Peyer's patch (tissue), 4 donors: ENCODE measurements around the gene PLEKHA6. TPM values are rescaled to one million over a fixed set of nuclear protein-coding genes. Genes with fewer than 3 reads are reported as not detected.

Source experiments
- DNase-seq, 3 donors: peaks; one replicate each; pipeline ENCODE4 v3.0.0-alpha.2; 2017 to 2019
- H3K27ac ChIP-seq, 4 donors: fragments of 200-600 bp; sonication (generic); one replicate each; pipeline ENCODE4 v1.5.1; 2016 to 2019
- H3K27me3 ChIP-seq, 2 donors: fragments of 200-600 bp; sonication (generic); one replicate each; pipeline ENCODE4 v1.5.1; 2019
- H3K36me3 ChIP-seq, 3 donors: fragments of 200-600 bp; sonication (generic); one replicate each; pipeline ENCODE4 v1.5.1; 2016 to 2019
- H3K4me1 ChIP-seq, 4 donors: fragments of 200-600 bp; sonication (generic); one replicate each; pipeline ENCODE4 v1.5.1; 2016 to 2019
- H3K4me3 ChIP-seq, 4 donors: fragments of 200-600 bp; sonication (generic); 1 replicate in 3 of 4; 2 replicates in 1 of 4; pipeline ENCODE4 v1.5.1; 2016 to 2019; ENCODE audit warnings: mild to moderate bottlenecking in 1 of 4
- H3K9me3 ChIP-seq, 4 donors: fragments of 200-600 bp; sonication (generic); one replicate each; pipeline ENCODE4 v1.5.1; 2016 to 2019; ENCODE audit warnings: mild to moderate bottlenecking in 1 of 4
- POLR2A ChIP-seq, 2 donors: fragments of 450-650 bp; IDR thresholded peaks; one replicate each; pipeline ENCODE4 v1.5.1; 2017; ENCODE audit warnings: antibody characterized with exemption in 2 of 2, mild to moderate bottlenecking in 2 of 2, moderate library complexity in 2 of 2
- total RNA-seq, 4 donors: library from RNA; depleted of rRNA; stranded (reverse); fragments of >200 nt; gene quantifications; one replicate each; pipeline ENCODE4 v1.1.0, GENCODE V29; 2016
- TF ChIP-seq, protein P1 (sequence below), 6 experiments: fragments of 450-650 bp in 4 of 6; fragments of 200-600 bp in 2 of 6; sonication (generic) in 1 of 6; IDR thresholded peaks; one replicate each; pipeline ENCODE4 v1.5.1; 2017 to 2019; ENCODE audit warnings: antibody characterized with exemption in 6 of 6, mild to moderate bottlenecking in 3 of 6, moderate library complexity in 1 of 6

Gene PLEKHA6
- total RNA-seq, 4 donors from 2014 or later: 57.3 to 91.6 (median 70.2) TPM

DNA sequence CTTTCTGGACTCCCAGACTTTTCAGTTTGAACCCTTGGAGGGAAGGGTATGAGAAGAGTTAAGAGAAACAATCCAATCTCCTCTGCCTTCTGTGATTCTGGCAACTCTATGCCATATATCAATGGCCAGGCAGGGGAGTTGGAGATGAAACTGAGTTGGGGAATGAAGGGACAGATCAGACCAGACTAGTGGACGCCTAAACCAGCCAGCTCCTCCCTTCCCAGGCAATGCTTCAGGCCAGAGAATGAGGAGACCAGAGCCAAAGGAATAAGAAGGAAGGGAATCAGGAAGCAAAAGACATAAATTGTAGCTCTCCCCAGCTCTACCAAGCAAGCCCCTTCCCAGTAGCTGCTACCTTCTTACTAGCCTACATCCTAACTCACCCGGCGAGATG, 22.7 kb downstream of the PLEKHA6 start:
- H3K9me3 ChIP-seq: no peaks in the 10 kb centered on the region
- no peak overlapping the region for H3K27ac ChIP-seq
- H3K36me3 ChIP-seq: no peaks in the 10 kb centered on the region
- H3K4me3 ChIP-seq: no peak overlapping the region
- no peak for DNase-seq
- no peaks in the 10 kb centered on the region for H3K27me3 ChIP-seq
- TF ChIP-seq, protein P1, sequence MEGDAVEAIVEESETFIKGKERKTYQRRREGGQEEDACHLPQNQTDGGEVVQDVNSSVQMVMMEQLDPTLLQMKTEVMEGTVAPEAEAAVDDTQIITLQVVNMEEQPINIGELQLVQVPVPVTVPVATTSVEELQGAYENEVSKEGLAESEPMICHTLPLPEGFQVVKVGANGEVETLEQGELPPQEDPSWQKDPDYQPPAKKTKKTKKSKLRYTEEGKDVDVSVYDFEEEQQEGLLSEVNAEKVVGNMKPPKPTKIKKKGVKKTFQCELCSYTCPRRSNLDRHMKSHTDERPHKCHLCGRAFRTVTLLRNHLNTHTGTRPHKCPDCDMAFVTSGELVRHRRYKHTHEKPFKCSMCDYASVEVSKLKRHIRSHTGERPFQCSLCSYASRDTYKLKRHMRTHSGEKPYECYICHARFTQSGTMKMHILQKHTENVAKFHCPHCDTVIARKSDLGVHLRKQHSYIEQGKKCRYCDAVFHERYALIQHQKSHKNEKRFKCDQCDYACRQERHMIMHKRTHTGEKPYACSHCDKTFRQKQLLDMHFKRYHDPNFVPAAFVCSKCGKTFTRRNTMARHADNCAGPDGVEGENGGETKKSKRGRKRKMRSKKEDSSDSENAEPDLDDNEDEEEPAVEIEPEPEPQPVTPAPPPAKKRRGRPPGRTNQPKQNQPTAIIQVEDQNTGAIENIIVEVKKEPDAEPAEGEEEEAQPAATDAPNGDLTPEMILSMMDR (IDR thresholded peaks at IDR 0.05): no peak
- no peak for TF ChIP-seq POLR2A (IDR thresholded peaks at IDR 0.05)
- peaks cover 0 to 87% (median 1%) of the 10 kb centered on the region in 4 donors for H3K4me1 ChIP-seq

DNA sequence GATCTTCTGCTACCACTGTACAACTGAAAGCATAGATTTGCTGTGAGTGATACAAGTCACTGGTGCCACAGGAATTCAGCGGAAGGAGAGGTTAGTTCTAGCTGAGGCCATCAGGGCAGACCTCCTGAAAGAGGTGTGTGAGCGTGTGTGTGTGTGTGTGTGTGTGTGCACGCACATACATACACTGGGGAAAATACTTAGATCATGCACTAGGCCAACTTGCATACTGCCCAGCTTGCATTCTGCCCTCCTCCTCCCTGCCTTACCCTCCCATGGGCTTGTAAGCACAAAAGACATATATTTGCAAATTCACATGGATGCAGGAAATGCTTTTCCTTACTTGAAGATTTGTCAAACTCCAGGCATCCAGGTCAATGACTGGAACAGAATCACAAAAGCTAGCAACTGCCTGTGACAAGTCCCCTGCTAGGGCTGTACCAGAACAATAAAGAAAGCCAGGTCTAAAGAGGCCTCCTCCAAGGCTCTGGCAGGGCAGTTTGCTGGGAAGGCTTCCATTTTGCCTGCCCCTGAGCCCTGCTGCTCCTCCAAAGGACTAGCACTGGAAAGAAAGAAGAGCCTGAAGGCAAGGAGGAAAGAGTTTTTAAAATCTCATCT, 23.2 kb downstream of the PLEKHA6 start:
- Histone ChIP-seq H3K4me3 (no peak overlapping the region), H3K4me1 (peaks cover 0 to 83% (median 1%) of the 10 kb centered on the region in 4 donors), H3K27ac (no peak overlapping the region), H3K36me3 (no peaks in the 10 kb centered on the region), H3K27me3 (no peaks in the 10 kb centered on the region), H3K9me3 (no peaks in the 10 kb centered on the region)
- DNase-seq: peak in 1 of 3 donors; percentile 9
- TF ChIP-seq, protein P1 (IDR thresholded peaks at IDR 0.05): no peak
- TF ChIP-seq POLR2A (IDR thresholded peaks at IDR 0.05): no peak

DNA sequence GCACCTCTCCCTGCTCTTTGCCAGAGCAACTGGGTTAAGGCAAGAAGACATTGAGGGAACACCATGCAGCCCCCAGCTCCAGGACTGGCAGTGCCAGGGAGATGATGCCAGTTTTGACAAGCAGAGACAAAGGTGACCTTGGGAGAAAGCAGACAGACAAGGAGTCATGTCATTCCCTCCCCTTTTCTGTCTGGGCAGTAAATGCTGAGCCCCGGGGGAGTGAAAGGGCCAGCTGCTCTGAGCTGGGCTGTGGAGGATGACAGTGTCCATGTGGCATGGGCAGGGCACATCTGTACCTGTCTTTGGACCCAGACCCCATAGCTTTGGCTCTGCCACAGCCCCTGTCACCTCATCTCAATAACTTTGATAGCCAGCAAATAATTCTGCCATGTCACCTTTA, 24.2 kb downstream of the PLEKHA6 start:
- TF ChIP-seq, protein P1 (IDR thresholded peaks at IDR 0.05): no peak
- no peak for TF ChIP-seq POLR2A (IDR thresholded peaks at IDR 0.05)
- no peak for DNase-seq
- Histone ChIP-seq H3K27ac (peak overlapping the region in 2 of 4 donors; percentile 53 to 71), H3K9me3 (no peaks in the 10 kb centered on the region), H3K4me1 (peaks cover 0 to 74% (median 0%) of the 10 kb centered on the region in 4 donors), H3K36me3 (no peaks in the 10 kb centered on the region), H3K4me3 (no peak overlapping the region), H3K27me3 (no peaks in the 10 kb centered on the region)

DNA sequence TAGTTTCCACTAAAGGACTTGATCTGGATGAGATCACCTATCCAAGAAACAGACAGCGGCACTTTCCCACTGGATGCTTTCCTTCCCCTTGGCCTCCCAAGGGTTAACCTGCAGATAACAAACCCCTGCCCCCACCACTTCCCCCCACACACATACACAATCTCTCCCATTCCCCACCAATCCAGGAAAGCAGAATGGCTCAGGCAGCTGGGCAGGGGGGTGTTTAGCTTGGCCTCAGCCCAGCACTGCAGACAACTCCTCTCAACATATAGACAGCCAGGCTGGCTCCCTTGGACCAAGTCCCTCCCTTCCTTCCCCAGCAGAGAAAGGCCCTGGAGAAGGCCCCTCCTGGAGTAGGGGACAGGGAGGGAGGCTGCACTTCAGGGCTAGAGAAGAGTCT, 24.6 kb downstream of the PLEKHA6 start:
- Histone ChIP-seq H3K27ac (peak overlapping the region in 2 of 4 donors; percentile 53 to 71), H3K4me1 (peaks cover 0 to 74% (median 0%) of the 10 kb centered on the region in 4 donors)
- peak in 1 of 3 donors; percentile 51 for DNase-seq

DNA sequence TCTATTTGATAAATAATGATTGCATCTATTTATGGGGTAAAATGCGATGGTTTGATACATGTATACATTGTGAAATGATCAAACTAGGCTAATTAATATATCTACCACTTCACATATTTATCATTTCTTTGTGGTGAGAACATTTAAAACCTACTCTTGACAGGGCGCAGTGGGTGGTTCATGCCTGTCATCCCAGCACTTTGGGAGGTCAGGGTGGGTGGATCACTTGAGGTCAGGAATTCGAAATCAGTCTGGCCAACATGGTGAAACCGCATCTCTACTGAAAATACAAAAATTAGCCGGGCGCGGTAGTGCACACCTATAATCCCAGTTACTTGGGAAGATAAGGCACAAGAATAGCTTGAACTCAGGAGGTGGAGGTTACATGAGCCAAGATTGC, 25.3 kb downstream of the PLEKHA6 start:
- Histone ChIP-seq H3K4me3 (no peak overlapping the region), H3K27me3 (no peaks in the 10 kb centered on the region), H3K27ac (peak overlapping the region in 2 of 4 donors; percentile 11 to 92), H3K36me3 (no peaks in the 10 kb centered on the region), H3K9me3 (no peaks in the 10 kb centered on the region), H3K4me1 (peaks cover 0 to 71% (median 0%) of the 10 kb centered on the region in 4 donors)
- no peak for TF ChIP-seq POLR2A (IDR thresholded peaks at IDR 0.05)
- TF ChIP-seq, protein P1 (IDR thresholded peaks at IDR 0.05): no peak
- peak in 1 of 3 donors; percentile 6 for DNase-seq

More for the DNA sequence above, 24.6 kb downstream of the PLEKHA6 start:
- Histone ChIP-seq H3K9me3 (no peaks in the 10 kb centered on the region), H3K4me3 (no peak overlapping the region), H3K36me3 (no peaks in the 10 kb centered on the region), H3K27me3 (no peaks in the 10 kb centered on the region)
- TF ChIP-seq, protein P1 (IDR thresholded peaks at IDR 0.05): no peak
- peak in 1 of 2 donors; percentile 4 for TF ChIP-seq POLR2A (IDR thresholded peaks at IDR 0.05)
